K562 (cell line): ENCODE data around the gene RMC1. TPM values are rescaled to one million over a fixed set of nuclear protein-coding genes. Genes with fewer than 3 reads are reported as not detected.

Source experiments
- BRD4 ChIP-seq: fragments of 200-600 bp; sonication (generic); IDR thresholded peaks from 2 replicates; pipeline ENCODE4 v1.6.1; 2017; ENCODE audit warnings: inconsistent platforms
- CBFA2T3 ChIP-seq: fragments of 450-650 bp; IDR thresholded peaks from 2 replicates; pipeline ENCODE4 v1.6.1; 2017
- GATAD2B ChIP-seq: fragments of 450-650 bp; IDR thresholded peaks from 2 replicates; pipeline ENCODE4 v1.6.1; 2017; ENCODE audit warnings: mild to moderate bottlenecking, borderline replicate concordance
- KAT8 ChIP-seq: fragments of 450-650 bp; IDR thresholded peaks from 2 replicates; pipeline ENCODE4 v1.6.1; 2016; ENCODE audit warnings: low read depth, mild to moderate bottlenecking
- MYBL2 ChIP-seq, 2 experiments: fragments of 450-650 bp in 1 of 2; sonication (generic) in 1 of 2; formaldehyde crosslinking in 1 of 2; IDR thresholded peaks; 2 replicates each; pipeline versions ENCODE4 v1.6.1 to v1.8.1; 2017 to 2022; ENCODE audit warnings: borderline replicate concordance in 1 of 2, inconsistent platforms in 1 of 2, low read depth in 1 of 2, mild to moderate bottlenecking in 1 of 2, missing genetic modification reagents in 1 of 2, moderate library complexity in 1 of 2
- NCOA1 ChIP-seq: fragments of 450-650 bp; IDR thresholded peaks from 2 replicates; pipeline ENCODE4 v1.6.1; 2016; ENCODE audit warnings: low read depth
- RERE ChIP-seq: sonication (generic); formaldehyde crosslinking; IDR thresholded peaks from 2 replicates; pipeline ENCODE4 v1.8.0; 2023; ENCODE audit warnings: missing genetic modification reagents, mild to moderate bottlenecking, borderline replicate concordance
- TRIM24 ChIP-seq, 2 experiments: fragments of 450-650 bp; IDR thresholded peaks; 2 replicates each; pipeline ENCODE4 v1.6.1; 2016
- ZNF274 ChIP-seq: IDR thresholded peaks from 2 replicates; pipeline ENCODE4 v1.6.1; 2011; ENCODE audit warnings: low read depth, mild to moderate bottlenecking, low read length, moderate library complexity, borderline replicate concordance
- ZNF717 ChIP-seq: fragments of 250-450 bp; sonication (Bioruptor Pico); IDR thresholded peaks from 2 replicates; pipeline ENCODE4 v1.5.0; 2021
- polyA plus RNA-seq, 8 experiments: library from polyadenylated mRNA; depleted of rRNA in 4 of 8; stranded (reverse) in 5 of 8; unstranded in 3 of 8; fragments of >200 nt; fragmentation: Nextera tagmentation in 2 of 8; fragmentation: Illumina TruSeq in 1 of 8; extraction: Ambion mirVana in 2 of 8; extraction: Trizol in 1 of 8; gene quantifications; 2 replicates each; pipeline versions ENCODE4 v1.2.1 to v1.2.3, GENCODE V29; 2011 to 2014; ENCODE audit warnings: inconsistent platforms in 1 of 8, missing spikeins in 1 of 8
- total RNA-seq, 7 experiments: library from RNA; depleted of rRNA in 6 of 7; stranded (reverse); fragments of >200 nt in 6 of 7; fragmentation: Illumina TruSeq in 2 of 7; extraction: Trizol in 2 of 7; gene quantifications; 2 replicates each; pipeline versions ENCODE4 v1.2.1 to v1.2.3, GENCODE V29; 2011 to 2021; ENCODE audit warnings: low replicate concordance in 1 of 7
- TF ChIP-seq, protein P1 (sequence below): fragments of 450-650 bp; IDR thresholded peaks from 2 replicates; pipeline ENCODE4 v1.7.0; 2016; ENCODE audit warnings: borderline replicate concordance
- TF ChIP-seq, protein P2 (sequence below): fragments of 450-650 bp; IDR thresholded peaks from 2 replicates; pipeline ENCODE4 v1.6.1; 2017; ENCODE audit warnings: mild to moderate bottlenecking, moderate library complexity
- TF ChIP-seq, protein P3 (sequence below): sonication (generic); formaldehyde crosslinking; IDR thresholded peaks from 2 replicates; pipeline ENCODE4 v1.4.0; 2020; ENCODE audit warnings: mild to moderate bottlenecking, missing genetic modification reagents
- TF ChIP-seq, protein P4 (sequence below): sonication (generic); formaldehyde crosslinking; IDR thresholded peaks from 2 replicates; pipeline ENCODE4 v1.8.0; 2022; ENCODE audit warnings: missing genetic modification reagents, mild to moderate bottlenecking, borderline replicate concordance

Gene RMC1
- total and polyA plus RNA-seq, 9 of the 15 experiments (the other 6 are each of a cell fraction or from before 2014, with no cell fraction given) = 7.5 to 42.4 (median 35.5) TPM

DNA sequence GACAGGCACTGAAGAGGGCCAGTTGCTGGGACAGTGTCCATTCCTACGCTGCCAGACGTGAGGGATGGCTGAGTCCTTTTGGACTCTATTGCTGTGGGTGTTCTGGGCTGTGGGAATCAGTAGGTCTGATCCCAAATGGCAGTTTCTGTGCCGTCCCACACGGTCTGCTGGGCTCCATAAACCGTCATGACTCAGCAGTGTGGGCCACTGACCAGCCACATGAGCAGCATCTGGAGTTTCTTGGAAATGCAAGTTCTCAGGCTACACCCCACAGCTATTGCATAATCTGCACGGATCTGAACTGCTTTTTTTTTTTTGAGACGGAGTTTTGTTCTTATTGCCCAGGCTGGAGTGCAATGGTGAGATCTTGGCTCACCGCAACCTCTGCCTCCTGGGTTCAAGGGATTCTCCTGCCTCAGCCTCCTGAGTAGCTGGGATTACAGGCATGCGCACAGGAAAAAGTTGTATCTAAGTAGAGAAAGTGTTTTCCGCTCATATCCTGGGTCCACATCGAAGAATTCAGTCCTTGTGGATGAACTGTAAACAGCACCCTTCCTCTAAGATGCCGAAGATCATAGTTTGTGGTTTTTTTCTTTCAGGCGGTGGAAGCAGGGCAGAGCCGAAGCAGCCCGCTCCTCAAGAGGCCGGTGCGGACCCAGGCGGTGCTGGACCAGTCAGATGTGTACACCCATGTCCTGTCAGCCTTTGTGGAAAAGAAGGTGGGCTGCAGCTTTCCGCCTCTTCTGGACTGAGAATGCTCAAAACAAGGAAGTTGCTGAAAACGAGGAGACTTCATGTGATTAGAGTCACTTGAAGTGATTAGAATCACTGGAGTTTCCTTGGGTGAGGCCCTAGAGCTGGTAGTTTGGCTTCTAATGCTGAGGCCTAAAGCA lies 25.5 kb downstream of the RMC1 start (continued):
- TF ChIP-seq RERE (CRISPR knock-in tag) (0 out of 2 replicates have a peak, but pooled peaks have one; percentile 43), BRD4 (no peak), MYBL2 (IDR thresholded peaks at IDR 0.05; ENCODE audit: low read depth) (no peak), MYBL2 (CRISPR knock-in tag; IDR thresholded peaks at IDR 0.05; ENCODE audit: borderline replicate concordance) (no peak), ZNF717 (no peak), KAT8 (no peak), ZNF274 (no peak), GATAD2B (0 out of 2 replicates have a peak, but pooled peaks have one; percentile 32), NCOA1 (peak; percentile 76), CBFA2T3 (peak; percentile 61), TRIM24 (IDR thresholded peaks at IDR 0.05) (peak; percentile 85 to 90)
- TF ChIP-seq, protein P1, sequence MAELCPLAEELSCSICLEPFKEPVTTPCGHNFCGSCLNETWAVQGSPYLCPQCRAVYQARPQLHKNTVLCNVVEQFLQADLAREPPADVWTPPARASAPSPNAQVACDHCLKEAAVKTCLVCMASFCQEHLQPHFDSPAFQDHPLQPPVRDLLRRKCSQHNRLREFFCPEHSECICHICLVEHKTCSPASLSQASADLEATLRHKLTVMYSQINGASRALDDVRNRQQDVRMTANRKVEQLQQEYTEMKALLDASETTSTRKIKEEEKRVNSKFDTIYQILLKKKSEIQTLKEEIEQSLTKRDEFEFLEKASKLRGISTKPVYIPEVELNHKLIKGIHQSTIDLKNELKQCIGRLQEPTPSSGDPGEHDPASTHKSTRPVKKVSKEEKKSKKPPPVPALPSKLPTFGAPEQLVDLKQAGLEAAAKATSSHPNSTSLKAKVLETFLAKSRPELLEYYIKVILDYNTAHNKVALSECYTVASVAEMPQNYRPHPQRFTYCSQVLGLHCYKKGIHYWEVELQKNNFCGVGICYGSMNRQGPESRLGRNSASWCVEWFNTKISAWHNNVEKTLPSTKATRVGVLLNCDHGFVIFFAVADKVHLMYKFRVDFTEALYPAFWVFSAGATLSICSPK = no peak
- TF ChIP-seq, protein P2, sequence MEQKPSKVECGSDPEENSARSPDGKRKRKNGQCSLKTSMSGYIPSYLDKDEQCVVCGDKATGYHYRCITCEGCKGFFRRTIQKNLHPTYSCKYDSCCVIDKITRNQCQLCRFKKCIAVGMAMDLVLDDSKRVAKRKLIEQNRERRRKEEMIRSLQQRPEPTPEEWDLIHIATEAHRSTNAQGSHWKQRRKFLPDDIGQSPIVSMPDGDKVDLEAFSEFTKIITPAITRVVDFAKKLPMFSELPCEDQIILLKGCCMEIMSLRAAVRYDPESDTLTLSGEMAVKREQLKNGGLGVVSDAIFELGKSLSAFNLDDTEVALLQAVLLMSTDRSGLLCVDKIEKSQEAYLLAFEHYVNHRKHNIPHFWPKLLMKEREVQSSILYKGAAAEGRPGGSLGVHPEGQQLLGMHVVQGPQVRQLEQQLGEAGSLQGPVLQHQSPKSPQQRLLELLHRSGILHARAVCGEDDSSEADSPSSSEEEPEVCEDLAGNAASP = no peak
- TF ChIP-seq, protein P3, sequence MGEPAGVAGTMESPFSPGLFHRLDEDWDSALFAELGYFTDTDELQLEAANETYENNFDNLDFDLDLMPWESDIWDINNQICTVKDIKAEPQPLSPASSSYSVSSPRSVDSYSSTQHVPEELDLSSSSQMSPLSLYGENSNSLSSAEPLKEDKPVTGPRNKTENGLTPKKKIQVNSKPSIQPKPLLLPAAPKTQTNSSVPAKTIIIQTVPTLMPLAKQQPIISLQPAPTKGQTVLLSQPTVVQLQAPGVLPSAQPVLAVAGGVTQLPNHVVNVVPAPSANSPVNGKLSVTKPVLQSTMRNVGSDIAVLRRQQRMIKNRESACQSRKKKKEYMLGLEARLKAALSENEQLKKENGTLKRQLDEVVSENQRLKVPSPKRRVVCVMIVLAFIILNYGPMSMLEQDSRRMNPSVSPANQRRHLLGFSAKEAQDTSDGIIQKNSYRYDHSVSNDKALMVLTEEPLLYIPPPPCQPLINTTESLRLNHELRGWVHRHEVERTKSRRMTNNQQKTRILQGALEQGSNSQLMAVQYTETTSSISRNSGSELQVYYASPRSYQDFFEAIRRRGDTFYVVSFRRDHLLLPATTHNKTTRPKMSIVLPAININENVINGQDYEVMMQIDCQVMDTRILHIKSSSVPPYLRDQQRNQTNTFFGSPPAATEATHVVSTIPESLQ = no peak
- TF ChIP-seq, protein P4, sequence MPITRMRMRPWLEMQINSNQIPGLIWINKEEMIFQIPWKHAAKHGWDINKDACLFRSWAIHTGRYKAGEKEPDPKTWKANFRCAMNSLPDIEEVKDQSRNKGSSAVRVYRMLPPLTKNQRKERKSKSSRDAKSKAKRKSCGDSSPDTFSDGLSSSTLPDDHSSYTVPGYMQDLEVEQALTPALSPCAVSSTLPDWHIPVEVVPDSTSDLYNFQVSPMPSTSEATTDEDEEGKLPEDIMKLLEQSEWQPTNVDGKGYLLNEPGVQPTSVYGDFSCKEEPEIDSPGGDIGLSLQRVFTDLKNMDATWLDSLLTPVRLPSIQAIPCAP (CRISPR knock-in tag) = no peak
